Esophagus muscularis mucosa (tissue), 3 donors: ENCODE measurements around the gene SMCO4.

Experiments
- POLR2AphosphoS5 ChIP-seq, 2 donors: sonication (generic); formaldehyde crosslinking; IDR thresholded peaks; one replicate each; pipeline ENCODE4 v1.6.1; 2017; ENCODE audit warnings: antibody characterized with exemption in 2 of 2
- TF ChIP-seq, protein P1 (sequence below), 3 experiments: fragments of 200-600 bp in 2 of 3; fragments of 450-650 bp in 1 of 3; sonication (generic) in 2 of 3; IDR thresholded peaks; one replicate each; pipeline ENCODE4 v1.5.1; 2017 to 2019; ENCODE audit warnings: antibody characterized with exemption in 3 of 3, mild to moderate bottlenecking in 2 of 3, moderate library complexity in 1 of 3

DNA sequence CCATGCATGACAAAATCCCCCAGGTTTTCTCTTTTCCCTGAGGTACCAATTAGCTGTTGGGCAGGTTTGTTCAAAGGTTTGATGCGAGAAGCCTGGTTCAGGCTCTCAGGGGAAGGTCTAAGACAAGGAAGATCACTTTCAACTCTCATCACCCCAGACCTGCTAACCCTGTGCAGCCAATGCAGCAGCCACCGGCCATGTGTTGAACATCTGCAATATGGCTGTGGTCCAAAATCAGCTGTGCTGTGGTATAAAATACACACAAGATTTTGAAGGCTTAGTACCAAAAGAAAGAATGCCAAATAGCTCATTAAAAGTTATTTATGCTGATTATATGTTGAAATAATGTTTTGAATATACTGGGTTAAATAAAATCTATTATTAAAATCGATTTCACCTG lies 58.5 kb downstream of the SMCO4 start:
- TF ChIP-seq POLR2AphosphoS5 (IDR thresholded peaks at IDR 0.05), result no peak
- TF ChIP-seq, protein P1, sequence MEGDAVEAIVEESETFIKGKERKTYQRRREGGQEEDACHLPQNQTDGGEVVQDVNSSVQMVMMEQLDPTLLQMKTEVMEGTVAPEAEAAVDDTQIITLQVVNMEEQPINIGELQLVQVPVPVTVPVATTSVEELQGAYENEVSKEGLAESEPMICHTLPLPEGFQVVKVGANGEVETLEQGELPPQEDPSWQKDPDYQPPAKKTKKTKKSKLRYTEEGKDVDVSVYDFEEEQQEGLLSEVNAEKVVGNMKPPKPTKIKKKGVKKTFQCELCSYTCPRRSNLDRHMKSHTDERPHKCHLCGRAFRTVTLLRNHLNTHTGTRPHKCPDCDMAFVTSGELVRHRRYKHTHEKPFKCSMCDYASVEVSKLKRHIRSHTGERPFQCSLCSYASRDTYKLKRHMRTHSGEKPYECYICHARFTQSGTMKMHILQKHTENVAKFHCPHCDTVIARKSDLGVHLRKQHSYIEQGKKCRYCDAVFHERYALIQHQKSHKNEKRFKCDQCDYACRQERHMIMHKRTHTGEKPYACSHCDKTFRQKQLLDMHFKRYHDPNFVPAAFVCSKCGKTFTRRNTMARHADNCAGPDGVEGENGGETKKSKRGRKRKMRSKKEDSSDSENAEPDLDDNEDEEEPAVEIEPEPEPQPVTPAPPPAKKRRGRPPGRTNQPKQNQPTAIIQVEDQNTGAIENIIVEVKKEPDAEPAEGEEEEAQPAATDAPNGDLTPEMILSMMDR (IDR thresholded peaks at IDR 0.05), result no peak
